HEK293 (cell line): ENCODE measurements around the gene UBA3.
A peak's percentile ranks its signal among the peaks of the same experiment; 100 is the strongest.

ENCODE experiments used
- CTCF ChIA-PET: fragments of 350-600 bp; formaldehyde crosslinking; extraction: SDS; loops from one replicate; lab custom pipeline; 2021; ENCODE audit warnings: antibody characterized with exemption; lab: Yijun Ruan, JAX
- POLR2A ChIA-PET: fragments of 300-600 bp; formaldehyde crosslinking; extraction: SDS; loops from one replicate; lab custom pipeline; 2020; ENCODE audit warnings: antibody characterized with exemption, inconsistent platforms; lab: Yijun Ruan, JAX
- H3K27ac ChIP-seq: fragments of 200-500 bp; sonication (Bioruptor generic); 2 replicates; pipeline ENCODE4 v1.5.1; 2014; ENCODE audit warnings: low read depth, low read length, control low read depth, inconsistent platforms; ENCODE audit errors: extremely low read depth
- H3K36me3 ChIP-seq, 2 experiments: fragments of 200-500 bp in 1 of 2; sonication (Bioruptor generic) in 1 of 2; 1 replicate in 1 of 2; 2 replicates in 1 of 2; pipeline ENCODE4 v1.5.1; 2014 to 2017; ENCODE audit warnings: inconsistent platforms in 2 of 2, low read length in 2 of 2; ENCODE audit not compliant: control insufficient read depth in 2 of 2, insufficient read depth in 1 of 2
- H3K4me1 ChIP-seq: fragments of 200-500 bp; sonication (Bioruptor generic); 2 replicates; pipeline ENCODE4 v1.5.1; 2014; ENCODE audit warnings: mild to moderate bottlenecking, low read length, inconsistent platforms; ENCODE audit not compliant: control insufficient read depth, insufficient read depth
- H3K4me3 ChIP-seq: 2 replicates; pipeline ENCODE4 v1.5.1; 2011; ENCODE audit warnings: low read depth, mild to moderate bottlenecking, control low read depth, low read length, moderate library complexity
- H3K9me3 ChIP-seq: fragments of 200-500 bp; sonication (Bioruptor generic); 2 replicates; pipeline ENCODE4 v1.5.1; 2014; ENCODE audit warnings: low read depth, low read length, inconsistent platforms; ENCODE audit not compliant: control insufficient read depth, insufficient read depth
- HOXD13 ChIP-seq: sonication (generic); formaldehyde crosslinking; IDR thresholded peaks from 2 replicates; pipeline ENCODE4 v1.8.0; 2022; ENCODE audit warnings: missing genetic modification reagents, borderline replicate concordance
- MEIS1 ChIP-seq: sonication (generic); formaldehyde crosslinking; IDR thresholded peaks from 2 replicates; pipeline ENCODE4 v1.8.1; 2022; ENCODE audit warnings: missing genetic modification reagents, mild to moderate bottlenecking, borderline replicate concordance
- MZF1 ChIP-seq: fragments of 450-650 bp; formaldehyde crosslinking; IDR thresholded peaks from 2 replicates; pipeline ENCODE4 v1.5.1; 2017; ENCODE audit warnings: missing biosample characterization, missing genetic modification characterization, borderline replicate concordance
- REPIN1 ChIP-seq: fragments of 450-650 bp; formaldehyde crosslinking; IDR thresholded peaks from 2 replicates; pipeline ENCODE4 v1.5.1; 2017; ENCODE audit warnings: missing biosample characterization, missing genetic modification characterization, low read depth
- SCRT1 ChIP-seq: fragments of 450-650 bp; formaldehyde crosslinking; IDR thresholded peaks from 2 replicates; pipeline ENCODE4 v1.5.1; 2016; ENCODE audit warnings: missing biosample characterization, missing genetic modification characterization, borderline replicate concordance
- SCRT2 ChIP-seq: fragments of 450-650 bp; formaldehyde crosslinking; IDR thresholded peaks from 2 replicates; pipeline ENCODE4 v1.5.1; 2016; ENCODE audit warnings: missing biosample characterization, missing genetic modification characterization
- SP2 ChIP-seq: fragments of 450-650 bp; formaldehyde crosslinking; IDR thresholded peaks from 2 replicates; pipeline ENCODE4 v1.5.1; 2016; ENCODE audit warnings: missing biosample characterization, missing genetic modification characterization
- WT1 ChIP-seq: fragments of 450-650 bp; formaldehyde crosslinking; IDR thresholded peaks from 2 replicates; pipeline ENCODE4 v1.5.1; 2016; ENCODE audit warnings: missing biosample characterization, missing genetic modification characterization
- ZNF133 ChIP-seq: fragments of 450-650 bp; formaldehyde crosslinking; IDR thresholded peaks from 2 replicates; pipeline ENCODE4 v1.5.1; 2016; ENCODE audit warnings: missing biosample characterization, missing genetic modification characterization
- ZNF184 ChIP-seq: fragments of 450-650 bp; IDR thresholded peaks from 2 replicates; pipeline ENCODE4 v1.5.1; 2018; ENCODE audit warnings: missing biosample characterization, mild to moderate bottlenecking, missing genetic modification characterization
- ZNF2 ChIP-seq: fragments of 450-650 bp; formaldehyde crosslinking; IDR thresholded peaks from 2 replicates; pipeline ENCODE4 v1.5.1; 2016; ENCODE audit warnings: missing biosample characterization, missing genetic modification characterization
- ZNF202 ChIP-seq: fragments of 450-650 bp; formaldehyde crosslinking; IDR thresholded peaks from 2 replicates; pipeline ENCODE4 v1.5.1; 2016; ENCODE audit warnings: missing biosample characterization, missing genetic modification characterization, borderline replicate concordance
- ZNF221 ChIP-seq: fragments of 450-650 bp; formaldehyde crosslinking; IDR thresholded peaks from 2 replicates; pipeline ENCODE4 v1.5.1; 2017; ENCODE audit warnings: missing biosample characterization, missing genetic modification characterization, borderline replicate concordance
- ZNF768 ChIP-seq: fragments of 450-650 bp; formaldehyde crosslinking; IDR thresholded peaks from 2 replicates; pipeline ENCODE4 v1.5.1; 2018; ENCODE audit warnings: missing biosample characterization, mild to moderate bottlenecking, missing genetic modification characterization
- ZNF792 ChIP-seq: fragments of 450-650 bp; formaldehyde crosslinking; IDR thresholded peaks from 2 replicates; pipeline ENCODE4 v1.5.1; 2016; ENCODE audit warnings: missing biosample characterization, missing genetic modification characterization
- ZSCAN30 ChIP-seq: fragments of 450-650 bp; IDR thresholded peaks from 2 replicates; pipeline ENCODE4 v1.5.1; 2018; ENCODE audit warnings: missing biosample characterization, mild to moderate bottlenecking, missing genetic modification characterization, moderate library complexity
- TF ChIP-seq, protein P1 (sequence below): sonication (generic); formaldehyde crosslinking; IDR thresholded peaks from 2 replicates; pipeline ENCODE4 v1.8.1; 2022; ENCODE audit warnings: mild to moderate bottlenecking, moderate library complexity, missing genetic modification reagents
- TF ChIP-seq, protein P2 (sequence below): fragments of 450-650 bp; formaldehyde crosslinking; IDR thresholded peaks from 2 replicates; pipeline ENCODE4 v1.5.1; 2016; ENCODE audit warnings: missing biosample characterization, missing genetic modification characterization
- TF ChIP-seq, protein P3 (sequence below): fragments of 450-650 bp; formaldehyde crosslinking; IDR thresholded peaks from 2 replicates; pipeline ENCODE4 v1.5.1; 2016; ENCODE audit warnings: missing biosample characterization, missing genetic modification characterization
- TF ChIP-seq, protein P4 (sequence below): fragments of 450-650 bp; formaldehyde crosslinking; IDR thresholded peaks from 2 replicates; pipeline ENCODE4 v1.5.1; 2016; ENCODE audit warnings: missing biosample characterization, missing genetic modification characterization, borderline replicate concordance
- TF ChIP-seq, protein P5 (sequence below): fragments of 450-650 bp; formaldehyde crosslinking; IDR thresholded peaks from 2 replicates; pipeline ENCODE4 v1.5.1; 2016; ENCODE audit warnings: missing biosample characterization, missing genetic modification characterization

The UBA3 gene

DNA sequence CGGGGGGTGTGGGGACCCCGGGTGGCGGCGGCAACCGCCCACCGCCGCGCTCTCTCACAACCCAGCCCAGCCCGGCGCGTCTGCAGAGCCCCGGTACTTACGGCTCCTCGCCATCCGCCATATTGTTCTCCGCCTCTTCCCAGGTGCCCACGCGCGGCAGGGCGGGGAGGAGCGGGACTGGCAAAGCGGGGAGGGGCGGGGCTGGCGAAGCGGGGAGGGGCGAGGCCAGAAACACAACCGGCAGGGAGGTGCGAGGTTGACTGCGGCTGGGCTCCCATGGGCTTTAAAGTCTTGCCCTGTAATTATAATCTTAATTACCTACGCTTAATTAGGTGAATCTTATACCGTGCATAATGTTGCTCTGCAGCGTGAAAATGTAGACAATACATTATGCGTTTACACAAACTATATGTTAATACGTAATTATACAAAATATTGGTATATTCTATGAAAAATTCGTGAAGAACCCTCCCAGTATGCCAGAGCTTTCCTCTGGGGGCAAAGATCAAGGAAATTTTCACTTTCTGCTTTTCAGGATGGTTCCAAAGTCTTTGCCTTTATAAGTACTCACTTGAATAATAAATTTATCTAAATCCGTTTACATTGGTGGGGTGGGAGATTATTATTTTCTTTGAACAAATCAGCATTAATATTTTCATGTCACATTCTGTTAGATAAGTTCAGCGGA is at the start of gene UBA3:
Gene UBA3, minus strand, starts transcription at position 133 of the 688 bp plus-strand sequence. Its CDS starts 12 bp downstream, at position 121.
- peaks cover 7% of the 10 kb centered on the region for H3K4me1 ChIP-seq
- H3K27ac ChIP-seq: peak within 1 kb of the TSS; percentile 58; the same call in 1 of the 2 replicates
- CTCF ChIA-PET: interaction anchor here (0.7 kb wide), 1 partner anchor 1731 kb away, joined by 3 read pairs; no protein-coding TSS in a partner anchor
- H3K4me3 ChIP-seq: peak within 1 kb of the TSS; percentile 68
- H3K9me3 ChIP-seq: no peaks in the 10 kb centered on the region
- POLR2A ChIA-PET: no interaction called here
- peaks cover 3 to 4% of the 10 kb centered on the region in 2 experiments; a peak in 2 of 3 replicates for H3K36me3 ChIP-seq
- TF ChIP-seq MZF1: no peak
- TF ChIP-seq, protein P1, sequence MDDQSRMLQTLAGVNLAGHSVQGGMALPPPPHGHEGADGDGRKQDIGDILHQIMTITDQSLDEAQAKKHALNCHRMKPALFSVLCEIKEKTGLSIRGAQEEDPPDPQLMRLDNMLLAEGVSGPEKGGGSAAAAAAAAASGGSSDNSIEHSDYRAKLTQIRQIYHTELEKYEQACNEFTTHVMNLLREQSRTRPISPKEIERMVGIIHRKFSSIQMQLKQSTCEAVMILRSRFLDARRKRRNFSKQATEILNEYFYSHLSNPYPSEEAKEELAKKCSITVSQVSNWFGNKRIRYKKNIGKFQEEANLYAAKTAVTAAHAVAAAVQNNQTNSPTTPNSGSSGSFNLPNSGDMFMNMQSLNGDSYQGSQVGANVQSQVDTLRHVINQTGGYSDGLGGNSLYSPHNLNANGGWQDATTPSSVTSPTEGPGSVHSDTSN (CRISPR knock-in tag): no peak
- no peak for TF ChIP-seq ZNF221 (tag by site-specific recombination)
- TF ChIP-seq WT1: no peak
- 0 out of 2 replicates have a peak, but pooled peaks have one; percentile 19 for TF ChIP-seq SP2 (tag by site-specific recombination)
- TF ChIP-seq, protein P2, sequence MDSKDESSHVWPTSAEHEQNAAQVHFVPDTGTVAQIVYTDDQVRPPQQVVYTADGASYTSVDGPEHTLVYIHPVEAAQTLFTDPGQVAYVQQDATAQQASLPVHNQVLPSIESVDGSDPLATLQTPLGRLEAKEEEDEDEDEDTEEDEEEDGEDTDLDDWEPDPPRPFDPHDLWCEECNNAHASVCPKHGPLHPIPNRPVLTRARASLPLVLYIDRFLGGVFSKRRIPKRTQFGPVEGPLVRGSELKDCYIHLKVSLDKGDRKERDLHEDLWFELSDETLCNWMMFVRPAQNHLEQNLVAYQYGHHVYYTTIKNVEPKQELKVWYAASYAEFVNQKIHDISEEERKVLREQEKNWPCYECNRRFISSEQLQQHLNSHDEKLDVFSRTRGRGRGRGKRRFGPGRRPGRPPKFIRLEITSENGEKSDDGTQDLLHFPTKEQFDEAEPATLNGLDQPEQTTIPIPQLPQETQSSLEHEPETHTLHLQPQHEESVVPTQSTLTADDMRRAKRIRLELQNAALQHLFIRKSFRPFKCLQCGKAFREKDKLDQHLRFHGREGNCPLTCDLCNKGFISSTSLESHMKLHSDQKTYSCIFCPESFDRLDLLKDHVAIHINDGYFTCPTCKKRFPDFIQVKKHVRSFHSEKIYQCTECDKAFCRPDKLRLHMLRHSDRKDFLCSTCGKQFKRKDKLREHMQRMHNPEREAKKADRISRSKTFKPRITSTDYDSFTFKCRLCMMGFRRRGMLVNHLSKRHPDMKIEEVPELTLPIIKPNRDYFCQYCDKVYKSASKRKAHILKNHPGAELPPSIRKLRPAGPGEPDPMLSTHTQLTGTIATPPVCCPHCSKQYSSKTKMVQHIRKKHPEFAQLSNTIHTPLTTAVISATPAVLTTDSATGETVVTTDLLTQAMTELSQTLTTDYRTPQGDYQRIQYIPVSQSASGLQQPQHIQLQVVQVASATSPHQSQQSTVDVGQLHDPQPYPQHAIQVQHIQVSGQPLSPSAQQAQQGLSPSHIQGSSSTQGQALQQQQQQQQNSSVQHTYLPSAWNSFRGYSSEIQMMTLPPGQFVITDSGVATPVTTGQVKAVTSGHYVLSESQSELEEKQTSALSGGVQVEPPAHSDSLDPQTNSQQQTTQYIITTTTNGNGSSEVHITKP (tag by site-specific recombination): peak; percentile 93
- TF ChIP-seq ZNF792 (tag by site-specific recombination): no peak
- TF ChIP-seq HOXD13: no peak
- no peak for TF ChIP-seq ZNF133 (tag by site-specific recombination)
- no peak for TF ChIP-seq REPIN1 (tag by site-specific recombination)
- TF ChIP-seq, protein P3, sequence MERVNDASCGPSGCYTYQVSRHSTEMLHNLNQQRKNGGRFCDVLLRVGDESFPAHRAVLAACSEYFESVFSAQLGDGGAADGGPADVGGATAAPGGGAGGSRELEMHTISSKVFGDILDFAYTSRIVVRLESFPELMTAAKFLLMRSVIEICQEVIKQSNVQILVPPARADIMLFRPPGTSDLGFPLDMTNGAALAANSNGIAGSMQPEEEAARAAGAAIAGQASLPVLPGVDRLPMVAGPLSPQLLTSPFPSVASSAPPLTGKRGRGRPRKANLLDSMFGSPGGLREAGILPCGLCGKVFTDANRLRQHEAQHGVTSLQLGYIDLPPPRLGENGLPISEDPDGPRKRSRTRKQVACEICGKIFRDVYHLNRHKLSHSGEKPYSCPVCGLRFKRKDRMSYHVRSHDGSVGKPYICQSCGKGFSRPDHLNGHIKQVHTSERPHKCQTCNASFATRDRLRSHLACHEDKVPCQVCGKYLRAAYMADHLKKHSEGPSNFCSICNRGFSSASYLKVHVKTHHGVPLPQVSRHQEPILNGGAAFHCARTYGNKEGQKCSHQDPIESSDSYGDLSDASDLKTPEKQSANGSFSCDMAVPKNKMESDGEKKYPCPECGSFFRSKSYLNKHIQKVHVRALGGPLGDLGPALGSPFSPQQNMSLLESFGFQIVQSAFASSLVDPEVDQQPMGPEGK: peak; percentile 25; the same call in 1 of the 2 replicates
- TF ChIP-seq ZNF202 (tag by site-specific recombination): no peak
- TF ChIP-seq SCRT2: no peak
- TF ChIP-seq ZSCAN30 (tag by site-specific recombination): no peak
- TF ChIP-seq MEIS1: no peak
- TF ChIP-seq ZNF184: no peak
- TF ChIP-seq, protein P4, sequence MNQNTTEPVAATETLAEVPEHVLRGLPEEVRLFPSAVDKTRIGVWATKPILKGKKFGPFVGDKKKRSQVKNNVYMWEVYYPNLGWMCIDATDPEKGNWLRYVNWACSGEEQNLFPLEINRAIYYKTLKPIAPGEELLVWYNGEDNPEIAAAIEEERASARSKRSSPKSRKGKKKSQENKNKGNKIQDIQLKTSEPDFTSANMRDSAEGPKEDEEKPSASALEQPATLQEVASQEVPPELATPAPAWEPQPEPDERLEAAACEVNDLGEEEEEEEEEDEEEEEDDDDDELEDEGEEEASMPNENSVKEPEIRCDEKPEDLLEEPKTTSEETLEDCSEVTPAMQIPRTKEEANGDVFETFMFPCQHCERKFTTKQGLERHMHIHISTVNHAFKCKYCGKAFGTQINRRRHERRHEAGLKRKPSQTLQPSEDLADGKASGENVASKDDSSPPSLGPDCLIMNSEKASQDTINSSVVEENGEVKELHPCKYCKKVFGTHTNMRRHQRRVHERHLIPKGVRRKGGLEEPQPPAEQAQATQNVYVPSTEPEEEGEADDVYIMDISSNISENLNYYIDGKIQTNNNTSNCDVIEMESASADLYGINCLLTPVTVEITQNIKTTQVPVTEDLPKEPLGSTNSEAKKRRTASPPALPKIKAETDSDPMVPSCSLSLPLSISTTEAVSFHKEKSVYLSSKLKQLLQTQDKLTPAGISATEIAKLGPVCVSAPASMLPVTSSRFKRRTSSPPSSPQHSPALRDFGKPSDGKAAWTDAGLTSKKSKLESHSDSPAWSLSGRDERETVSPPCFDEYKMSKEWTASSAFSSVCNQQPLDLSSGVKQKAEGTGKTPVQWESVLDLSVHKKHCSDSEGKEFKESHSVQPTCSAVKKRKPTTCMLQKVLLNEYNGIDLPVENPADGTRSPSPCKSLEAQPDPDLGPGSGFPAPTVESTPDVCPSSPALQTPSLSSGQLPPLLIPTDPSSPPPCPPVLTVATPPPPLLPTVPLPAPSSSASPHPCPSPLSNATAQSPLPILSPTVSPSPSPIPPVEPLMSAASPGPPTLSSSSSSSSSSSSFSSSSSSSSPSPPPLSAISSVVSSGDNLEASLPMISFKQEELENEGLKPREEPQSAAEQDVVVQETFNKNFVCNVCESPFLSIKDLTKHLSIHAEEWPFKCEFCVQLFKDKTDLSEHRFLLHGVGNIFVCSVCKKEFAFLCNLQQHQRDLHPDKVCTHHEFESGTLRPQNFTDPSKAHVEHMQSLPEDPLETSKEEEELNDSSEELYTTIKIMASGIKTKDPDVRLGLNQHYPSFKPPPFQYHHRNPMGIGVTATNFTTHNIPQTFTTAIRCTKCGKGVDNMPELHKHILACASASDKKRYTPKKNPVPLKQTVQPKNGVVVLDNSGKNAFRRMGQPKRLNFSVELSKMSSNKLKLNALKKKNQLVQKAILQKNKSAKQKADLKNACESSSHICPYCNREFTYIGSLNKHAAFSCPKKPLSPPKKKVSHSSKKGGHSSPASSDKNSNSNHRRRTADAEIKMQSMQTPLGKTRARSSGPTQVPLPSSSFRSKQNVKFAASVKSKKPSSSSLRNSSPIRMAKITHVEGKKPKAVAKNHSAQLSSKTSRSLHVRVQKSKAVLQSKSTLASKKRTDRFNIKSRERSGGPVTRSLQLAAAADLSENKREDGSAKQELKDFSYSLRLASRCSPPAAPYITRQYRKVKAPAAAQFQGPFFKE (tag by site-specific recombination): no peak
- no peak for TF ChIP-seq ZNF2 (tag by site-specific recombination)
- TF ChIP-seq, protein P5, sequence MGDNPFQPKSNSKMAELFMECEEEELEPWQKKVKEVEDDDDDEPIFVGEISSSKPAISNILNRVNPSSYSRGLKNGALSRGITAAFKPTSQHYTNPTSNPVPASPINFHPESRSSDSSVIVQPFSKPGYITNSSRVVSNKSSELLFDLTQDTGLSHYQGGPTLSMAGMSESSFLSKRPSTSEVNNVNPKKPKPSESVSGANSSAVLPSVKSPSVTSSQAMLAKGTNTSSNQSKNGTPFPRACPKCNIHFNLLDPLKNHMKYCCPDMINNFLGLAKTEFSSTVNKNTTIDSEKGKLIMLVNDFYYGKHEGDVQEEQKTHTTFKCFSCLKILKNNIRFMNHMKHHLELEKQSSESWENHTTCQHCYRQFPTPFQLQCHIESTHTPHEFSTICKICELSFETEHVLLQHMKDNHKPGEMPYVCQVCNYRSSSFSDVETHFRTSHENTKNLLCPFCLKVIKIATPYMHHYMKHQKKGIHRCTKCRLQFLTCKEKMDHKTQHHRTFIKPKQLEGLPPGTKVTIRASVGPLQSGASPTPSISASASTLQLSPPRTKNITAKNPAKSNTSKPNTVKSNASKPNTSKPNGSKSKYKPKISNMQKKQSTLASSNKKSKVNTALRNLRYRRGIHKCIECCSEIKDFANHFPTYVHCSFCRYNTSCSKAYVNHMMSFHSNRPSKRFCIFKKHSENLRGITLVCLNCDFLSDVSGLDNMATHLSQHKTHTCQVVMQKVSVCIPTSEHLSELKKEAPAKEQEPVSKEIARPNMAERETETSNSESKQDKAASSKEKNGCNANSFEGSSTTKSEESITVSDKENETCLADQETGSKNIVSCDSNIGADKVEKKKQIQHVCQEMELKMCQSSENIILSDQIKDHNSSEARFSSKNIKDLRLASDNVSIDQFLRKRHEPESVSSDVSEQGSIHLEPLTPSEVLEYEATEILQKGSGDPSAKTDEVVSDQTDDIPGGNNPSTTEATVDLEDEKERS (tag by site-specific recombination): no peak
- no peak for TF ChIP-seq ZNF768 (tag by site-specific recombination)
- TF ChIP-seq SCRT1 (tag by site-specific recombination): no peak
